ENCODE data around the gene HMCN1. TPM values are rescaled to one million over a fixed set of nuclear protein-coding genes. Genes with fewer than 3 reads are reported as not detected.
"Not testable (repeated sequence)": the region's sequence is repeated elsewhere in the genome, so short reads cannot be mapped to it uniquely, and the experiment has no call there.

HMCN1 gene
- total RNA-seq, 1 experiment from 2014 or later, result 0.23 TPM

GRCh38 chr1:185886671-185887070 lies 152.5 kb downstream of the HMCN1 start:
- no peaks in the 10 kb centered on the region for H3K9me3 ChIP-seq (ENCODE audit: control insufficient read depth, insufficient read depth, low read depth, low read length)
- H3K27ac ChIP-seq (ENCODE audit: low read length), result no peak overlapping the region
- intact Hi-C loops (cut with micrococcal nuclease; ENCODE audit: unreplicated experiment) (no loop called here), in situ Hi-C loops (cut with HindIII; ENCODE audit: low pct_unique_long_range_greater_than_20kb, low sequenced_read_pairs) (no loop called here)
- H3K4me1 ChIP-seq (ENCODE audit: control insufficient read depth, insufficient read depth, low read length), result no peaks in the 10 kb centered on the region
- H3K27me3 ChIP-seq (ENCODE audit: control insufficient read depth, insufficient read depth, low read length), result no peaks in the 10 kb centered on the region
- H3K4me3 ChIP-seq (ENCODE audit: low read depth in 2 of 2, low read length in 2 of 2), result no peak overlapping the region
- DNase-seq (ENCODE audit: low read depth, low spot score) (no peak), ATAC-seq (no peak)
- ChIA-PET CTCF (no interaction called here), POLR2A (no interaction called here)
- TF ChIP-seq REST (IDR thresholded peaks at IDR 0.05; ENCODE audit: insufficient read depth in 1 of 2, low read depth in 2 of 2, low read length in 1 of 2), result no peak
- no peak for TF ChIP-seq TCF7L2 (IDR thresholded peaks at IDR 0.05; ENCODE audit: low read depth, low read length)
- no peak for TF ChIP-seq POLR2AphosphoS5 (IDR thresholded peaks at IDR 0.05; ENCODE audit: low read depth, low read length)
- TF ChIP-seq SIN3A (IDR thresholded peaks at IDR 0.05; ENCODE audit: borderline replicate concordance, insufficient read depth, low read depth, low read length), result no peak
- TF ChIP-seq CTCF (IDR thresholded peaks at IDR 0.05), result no peak
- no TSS peak for BruUV-seq (replicated peaks)
- H3K36me3 ChIP-seq (ENCODE audit: control insufficient read depth, insufficient read depth, low read length), result no peaks in the 10 kb centered on the region

- H3K36me3 ChIP-seq (ENCODE audit: control insufficient read depth, insufficient read depth, low read length); H3K27ac ChIP-seq (ENCODE audit: low read length); in situ Hi-C loops (cut with HindIII; ENCODE audit: low pct_unique_long_range_greater_than_20kb, low sequenced_read_pairs); ATAC-seq; H3K27me3 ChIP-seq (ENCODE audit: control insufficient read depth, insufficient read depth, low read length); CTCF ChIA-PET; DNase-seq (ENCODE audit: low read depth, low spot score); POLR2A ChIA-PET; H3K9me3 ChIP-seq (ENCODE audit: control insufficient read depth, insufficient read depth, low read depth, low read length); H3K4me3 ChIP-seq (ENCODE audit: low read depth in 2 of 2, low read length in 2 of 2); H3K4me1 ChIP-seq (ENCODE audit: control insufficient read depth, insufficient read depth, low read length); intact Hi-C loops (cut with micrococcal nuclease; ENCODE audit: unreplicated experiment); BruUV-seq (replicated peaks): not testable (repeated sequence)
Observed at GRCh38 chr1:185892831-185893403, 158.7 kb downstream of the HMCN1 start.

GRCh38 chr1:185894791-185895190 lies 160.6 kb downstream of the HMCN1 start:
- no peaks in the 10 kb centered on the region for H3K36me3 ChIP-seq (ENCODE audit: control insufficient read depth, insufficient read depth, low read length)
- in situ Hi-C loops (cut with HindIII; ENCODE audit: low pct_unique_long_range_greater_than_20kb, low sequenced_read_pairs), result no loop called here
- H3K27me3 ChIP-seq (ENCODE audit: control insufficient read depth, insufficient read depth, low read length), result no peaks in the 10 kb centered on the region
- TF ChIP-seq CTCF (IDR thresholded peaks at IDR 0.05) (no peak), TCF7L2 (IDR thresholded peaks at IDR 0.05; ENCODE audit: low read depth, low read length) (no peak)
- DNase-seq (ENCODE audit: low read depth, low spot score) (no peak), ATAC-seq (no peak)
- intact Hi-C loops (cut with micrococcal nuclease; ENCODE audit: unreplicated experiment), result no loop called here
- no peak overlapping the region for H3K4me3 ChIP-seq (ENCODE audit: low read depth in 2 of 2, low read length in 2 of 2)
- CTCF ChIA-PET, result no interaction called here
- POLR2A ChIA-PET, result no interaction called here
- no peaks in the 10 kb centered on the region for H3K9me3 ChIP-seq (ENCODE audit: control insufficient read depth, insufficient read depth, low read depth, low read length)
- H3K27ac ChIP-seq (ENCODE audit: low read length), result no peak overlapping the region
- H3K4me1 ChIP-seq (ENCODE audit: control insufficient read depth, insufficient read depth, low read length), result no peaks in the 10 kb centered on the region
- BruUV-seq (replicated peaks), result no TSS peak

Measured in Panc1 (cell line).